ENCODE results near the gene CLCNKA.

Gene CLCNKA

DNA sequence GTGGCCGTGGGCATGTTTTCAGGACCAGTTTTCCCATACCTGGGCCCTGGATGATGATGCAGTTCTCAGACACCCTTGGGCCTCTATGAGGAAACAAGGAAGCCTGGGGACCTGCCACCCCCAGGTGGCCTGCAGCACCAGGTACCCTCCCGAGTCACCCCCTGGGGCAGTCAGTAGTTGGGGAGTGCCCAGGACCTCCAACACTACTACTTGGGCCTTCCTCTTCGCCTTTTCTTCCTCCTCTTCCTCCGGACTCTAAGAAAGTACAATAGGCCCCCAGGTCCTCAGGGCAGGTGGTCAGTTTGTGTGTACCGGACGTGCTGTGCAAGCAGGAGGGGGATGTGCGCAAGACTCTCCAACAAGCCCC lies 29.7 kb upstream of the CLCNKA start:
- no peak for DNase-seq (ENCODE audit: extremely low read depth, low read depth)
- TF ChIP-seq, protein P1, sequence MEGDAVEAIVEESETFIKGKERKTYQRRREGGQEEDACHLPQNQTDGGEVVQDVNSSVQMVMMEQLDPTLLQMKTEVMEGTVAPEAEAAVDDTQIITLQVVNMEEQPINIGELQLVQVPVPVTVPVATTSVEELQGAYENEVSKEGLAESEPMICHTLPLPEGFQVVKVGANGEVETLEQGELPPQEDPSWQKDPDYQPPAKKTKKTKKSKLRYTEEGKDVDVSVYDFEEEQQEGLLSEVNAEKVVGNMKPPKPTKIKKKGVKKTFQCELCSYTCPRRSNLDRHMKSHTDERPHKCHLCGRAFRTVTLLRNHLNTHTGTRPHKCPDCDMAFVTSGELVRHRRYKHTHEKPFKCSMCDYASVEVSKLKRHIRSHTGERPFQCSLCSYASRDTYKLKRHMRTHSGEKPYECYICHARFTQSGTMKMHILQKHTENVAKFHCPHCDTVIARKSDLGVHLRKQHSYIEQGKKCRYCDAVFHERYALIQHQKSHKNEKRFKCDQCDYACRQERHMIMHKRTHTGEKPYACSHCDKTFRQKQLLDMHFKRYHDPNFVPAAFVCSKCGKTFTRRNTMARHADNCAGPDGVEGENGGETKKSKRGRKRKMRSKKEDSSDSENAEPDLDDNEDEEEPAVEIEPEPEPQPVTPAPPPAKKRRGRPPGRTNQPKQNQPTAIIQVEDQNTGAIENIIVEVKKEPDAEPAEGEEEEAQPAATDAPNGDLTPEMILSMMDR (IDR thresholded peaks at IDR 0.05; ENCODE audit: low read depth, low read length, missing control alignments): no peak
- H3K4me3 ChIP-seq (replicated peaks; ENCODE audit: low read depth, low read length): no peak overlapping the region

DNA sequence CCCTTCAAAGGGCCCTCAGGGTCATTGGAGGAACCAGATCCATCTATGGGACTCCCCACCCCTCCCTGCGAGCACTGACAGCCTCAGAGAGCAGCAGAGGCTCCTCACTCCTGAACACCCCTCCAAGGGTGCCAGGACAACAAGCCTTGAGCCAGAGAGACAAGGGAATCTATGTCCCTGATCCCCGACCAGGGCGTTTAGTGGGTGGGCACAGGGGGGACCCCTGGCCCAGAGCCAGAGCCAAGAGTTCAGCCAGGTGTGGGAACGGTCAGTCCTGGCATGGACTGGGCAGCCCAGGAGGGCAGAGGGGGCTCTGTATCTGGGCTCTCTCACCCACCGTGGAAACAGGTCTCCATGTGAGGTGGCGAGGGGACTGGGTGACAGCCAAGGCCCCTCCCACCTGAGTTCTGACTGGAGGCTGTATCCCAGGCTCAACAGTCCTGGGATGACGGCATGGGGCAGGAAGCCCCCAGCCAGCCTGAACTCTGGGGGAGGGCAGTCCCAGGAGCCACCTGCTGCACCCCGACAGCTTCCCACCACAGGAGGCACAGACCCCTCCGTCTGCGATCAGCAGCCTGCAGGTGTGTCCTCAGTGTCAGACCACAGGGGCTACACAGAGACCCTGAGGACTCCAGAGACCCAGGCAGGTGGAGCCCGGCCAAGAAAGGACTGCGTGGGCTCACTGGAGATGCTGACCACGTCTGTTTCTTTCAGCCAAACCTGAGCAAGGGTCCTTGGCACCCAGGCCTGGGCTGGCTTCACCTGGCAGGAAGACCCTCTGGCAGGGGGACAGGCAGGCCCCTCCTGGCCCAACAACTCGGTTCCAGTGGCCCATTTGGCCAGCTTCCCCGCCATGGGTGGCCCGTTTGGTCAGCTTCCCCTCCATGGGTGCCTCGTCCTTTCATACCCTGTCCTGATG lies 29.0 kb upstream of the CLCNKA start:
- no peak overlapping the region for H3K4me3 ChIP-seq (replicated peaks; ENCODE audit: low read depth, low read length)
- DNase-seq (ENCODE audit: extremely low read depth, low read depth): no peak
- TF ChIP-seq, protein P1 (IDR thresholded peaks at IDR 0.05; ENCODE audit: low read depth, low read length, missing control alignments): no peak

DNA sequence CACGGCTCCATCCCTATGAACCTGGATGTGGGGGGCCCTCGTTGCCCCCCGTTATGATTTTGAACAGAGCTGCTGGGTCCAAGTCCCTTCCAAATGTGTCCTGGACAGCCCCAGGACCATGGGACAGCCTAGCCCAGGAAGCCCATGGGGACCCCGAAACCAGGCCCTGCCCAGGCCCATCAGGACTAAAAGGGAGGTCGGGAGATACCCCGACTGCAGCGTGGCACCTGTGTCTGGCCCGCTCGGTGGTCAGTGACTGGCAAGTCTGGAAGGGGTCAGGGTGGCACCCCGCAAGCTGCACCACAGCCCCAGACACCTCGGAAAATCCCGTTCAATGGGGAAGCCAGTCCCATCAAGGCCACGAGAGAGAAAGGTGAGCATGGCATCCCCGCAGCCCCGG lies 28.2 kb upstream of the CLCNKA start:
- no peak for DNase-seq (ENCODE audit: extremely low read depth, low read depth)
- TF ChIP-seq, protein P1 (IDR thresholded peaks at IDR 0.05; ENCODE audit: low read depth, low read length, missing control alignments): no peak
- H3K4me3 ChIP-seq (replicated peaks; ENCODE audit: low read depth, low read length): no peak overlapping the region

- H3K4me3 ChIP-seq (replicated peaks; ENCODE audit: low read depth, low read length): no peak overlapping the region
- TF ChIP-seq, protein P1 (IDR thresholded peaks at IDR 0.05; ENCODE audit: low read depth, low read length, missing control alignments): no peak
- DNase-seq (ENCODE audit: extremely low read depth, low read depth): no peak
Measured at GRCh38 chr1:15994081-15994480, 27.8 kb upstream of the CLCNKA start.

GRCh38 chr1:15994590-15995351 lies 27.1 kb upstream of the CLCNKA start:
- no peak overlapping the region for H3K4me3 ChIP-seq (replicated peaks; ENCODE audit: low read depth, low read length)
- DNase-seq (ENCODE audit: extremely low read depth, low read depth): no peak
- TF ChIP-seq, protein P1 (IDR thresholded peaks at IDR 0.05; ENCODE audit: low read depth, low read length, missing control alignments): peak; percentile 72

DNA sequence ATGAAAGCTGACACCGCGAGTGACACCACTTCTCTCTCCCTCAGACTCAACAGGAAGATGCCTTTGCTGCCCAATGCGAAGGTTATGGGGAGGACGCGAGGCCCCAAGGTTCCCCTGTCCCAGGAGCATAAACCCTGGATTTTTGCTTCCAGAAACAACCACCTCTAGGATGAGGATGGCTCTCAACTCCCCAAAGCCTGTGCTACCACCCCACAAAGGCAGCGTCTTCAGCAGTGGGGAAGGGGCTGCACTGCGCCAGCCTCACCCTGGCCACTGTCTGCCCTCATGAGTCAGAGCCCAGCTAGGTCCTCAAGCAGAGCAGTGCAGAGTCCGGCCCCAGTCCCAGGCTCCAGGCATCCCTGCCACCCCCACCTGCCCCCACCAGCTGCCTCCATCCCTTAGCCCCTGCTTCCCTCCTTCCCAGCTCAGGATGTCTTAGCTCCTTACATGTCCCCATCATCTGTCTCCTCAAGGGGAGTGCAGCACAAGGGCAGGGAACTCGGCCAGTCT lies 24.7 kb upstream of the CLCNKA start:
- TF ChIP-seq, protein P1 (IDR thresholded peaks at IDR 0.05; ENCODE audit: low read depth, low read length, missing control alignments): no peak
- no peak for DNase-seq (ENCODE audit: extremely low read depth, low read depth)
- H3K4me3 ChIP-seq (replicated peaks; ENCODE audit: low read depth, low read length): no peak overlapping the region
